ENCODE results near the gene ERF. TPM values are rescaled to one million over a fixed set of nuclear protein-coding genes. Genes with fewer than 3 reads are reported as not detected.

The ERF gene
- polyA plus RNA-seq, 1 donor from 2014 or later, result 3.8 TPM

- peaks cover 6% of the 10 kb centered on the region for H3K36me3 ChIP-seq (ENCODE audit: insufficient read depth, low read length)
Observed at GRCh38 chr19:42272989-42273406, 18.1 kb upstream of the ERF start.

GRCh38 chr19:42272535-42272897 is 17.6 kb upstream of the ERF start:
- Histone ChIP-seq H3K27ac (ENCODE audit: low read length) (no peak overlapping the region), H3K4me2 (ENCODE audit: low read length) (no peak overlapping the region), H3K9me3 (ENCODE audit: low read length) (no peaks in the 10 kb centered on the region), H3F3A (ENCODE audit: insufficient read depth, low read length, poor library complexity, severe bottlenecking) (no peaks in the 10 kb centered on the region), H3K27me3 (ENCODE audit: insufficient read depth, low read depth, low read length) (no peaks in the 10 kb centered on the region), H4K20me1 (ENCODE audit: insufficient read depth) (no peaks in the 10 kb centered on the region), H3K36me3 (ENCODE audit: insufficient read depth, low read length) (peaks cover 6% of the 10 kb centered on the region), H3K4me3 (ENCODE audit: low read length) (no peak overlapping the region), H3K79me2 (replicated peaks; ENCODE audit: insufficient read depth, low read length) (peaks cover 42% of the 10 kb centered on the region), H2AFZ (ENCODE audit: low read depth, low read length) (no peak overlapping the region), H3K9me2 (ENCODE audit: insufficient read depth, low read length) (no peaks in the 10 kb centered on the region), H3K9ac (ENCODE audit: low read length) (no peak overlapping the region)
- TF ChIP-seq EP300 (conservative IDR thresholded peaks at IDR 0.05; ENCODE audit: poor library complexity, severe bottlenecking) (no peak), CTCF (IDR thresholded peaks at IDR 0.05; ENCODE audit: poor library complexity, severe bottlenecking) (no peak), RAD21 (conservative IDR thresholded peaks at IDR 0.05) (no peak), MXI1 (conservative IDR thresholded peaks at IDR 0.05; ENCODE audit: poor library complexity, severe bottlenecking) (no peak), REST (IDR thresholded peaks at IDR 0.05; ENCODE audit: borderline replicate concordance) (no peak), EZH2 (IDR thresholded peaks at IDR 0.05; ENCODE audit: borderline replicate concordance, insufficient read depth, low read length, poor library complexity, severe bottlenecking) (no peak), POLR2AphosphoS5 (IDR thresholded peaks at IDR 0.05) (no peak), TAF1 (IDR thresholded peaks at IDR 0.05; ENCODE audit: low read depth) (no peak), SMC3 (conservative IDR thresholded peaks at IDR 0.05; ENCODE audit: poor library complexity) (no peak)

More at GRCh38 chr19:42272989-42273406, 18.1 kb upstream of the ERF start:
- no peak overlapping the region for H2AFZ ChIP-seq (ENCODE audit: low read depth, low read length)
- TF ChIP-seq MXI1 (conservative IDR thresholded peaks at IDR 0.05; ENCODE audit: poor library complexity, severe bottlenecking) (no peak), POLR2AphosphoS5 (IDR thresholded peaks at IDR 0.05) (no peak), SMC3 (conservative IDR thresholded peaks at IDR 0.05; ENCODE audit: poor library complexity) (no peak), EP300 (conservative IDR thresholded peaks at IDR 0.05; ENCODE audit: poor library complexity, severe bottlenecking) (no peak), EZH2 (IDR thresholded peaks at IDR 0.05; ENCODE audit: borderline replicate concordance, insufficient read depth, low read length, poor library complexity, severe bottlenecking) (no peak), CTCF (IDR thresholded peaks at IDR 0.05; ENCODE audit: poor library complexity, severe bottlenecking) (no peak), TAF1 (IDR thresholded peaks at IDR 0.05; ENCODE audit: low read depth) (no peak)
- no peak overlapping the region for H3K9ac ChIP-seq (ENCODE audit: low read length)
- no peaks in the 10 kb centered on the region for H3K9me3 ChIP-seq (ENCODE audit: low read length)
- peaks cover 42% of the 10 kb centered on the region for H3K79me2 ChIP-seq (replicated peaks; ENCODE audit: insufficient read depth, low read length)
- no peaks in the 10 kb centered on the region for H3K9me2 ChIP-seq (ENCODE audit: insufficient read depth, low read length)
- H3K27me3 ChIP-seq (ENCODE audit: insufficient read depth, low read depth, low read length), result no peaks in the 10 kb centered on the region
- H3K4me3 ChIP-seq (ENCODE audit: low read length), result no peak overlapping the region
- no peaks in the 10 kb centered on the region for H4K20me1 ChIP-seq (ENCODE audit: insufficient read depth)
- no peak overlapping the region for H3K27ac ChIP-seq (ENCODE audit: low read length)
- no peak overlapping the region for H3K4me2 ChIP-seq (ENCODE audit: low read length)
- no peaks in the 10 kb centered on the region for H3F3A ChIP-seq (ENCODE audit: insufficient read depth, low read length, poor library complexity, severe bottlenecking)
